Measurements from ENCODE around the gene IMPDH1. TPM values are rescaled to one million over a fixed set of nuclear protein-coding genes. Genes with fewer than 3 reads are reported as not detected.
"Not testable (repeated sequence)": the region's sequence is repeated elsewhere in the genome, so short reads cannot be mapped to it uniquely, and the experiment has no call there.

The IMPDH1 gene
- polyA plus RNA-seq (ENCODE audit: insufficient read length in 3 of 3), result 10 to 100 TPM; 26.1 to 27.3 (median 26.8) TPM

DNA sequence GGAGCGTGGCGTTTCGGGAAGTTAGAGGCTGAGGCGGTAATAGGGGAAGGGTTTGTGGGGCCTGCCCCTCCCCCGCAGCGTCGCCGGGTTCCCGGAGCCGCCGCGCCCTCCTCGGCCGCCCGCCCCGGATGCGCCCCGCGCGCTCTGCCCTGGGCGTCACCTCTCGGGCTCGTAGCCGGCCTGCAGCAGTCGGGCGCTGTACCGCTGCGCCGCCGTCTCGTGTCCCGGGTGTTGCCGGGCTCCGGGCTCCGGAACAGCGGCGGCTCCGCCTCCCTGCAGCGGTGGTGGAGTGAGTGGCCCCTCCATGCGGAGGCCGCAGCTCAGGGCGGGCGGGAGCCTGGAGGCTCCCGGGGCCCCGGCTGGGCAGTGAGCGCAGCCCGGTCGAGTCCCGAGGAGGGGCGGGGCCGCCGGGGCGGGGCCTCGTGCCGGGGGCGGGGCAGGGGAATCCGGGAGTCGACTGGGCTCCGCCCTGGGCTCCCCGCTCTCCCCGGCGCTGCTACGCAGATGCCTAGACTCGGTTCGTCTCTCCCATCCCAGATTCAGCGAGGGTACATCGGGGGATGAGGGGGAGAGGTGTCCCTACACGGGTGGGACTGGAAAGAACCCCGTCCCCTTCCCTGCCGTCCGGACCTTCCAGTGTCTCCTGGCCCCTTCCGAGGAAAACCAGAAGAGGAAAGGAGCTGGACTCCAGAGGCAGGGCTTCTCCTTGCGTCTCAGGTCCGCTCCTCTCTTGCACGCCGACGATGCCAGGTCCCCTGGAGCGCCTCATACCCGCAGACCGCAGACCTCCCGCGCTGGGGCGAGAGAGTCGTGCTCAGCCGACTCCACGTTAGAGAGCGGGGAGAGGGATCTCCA lies at the start of gene IMPDH1:
Gene IMPDH1, minus strand, starts transcription at position 387 of the 855 bp plus-strand sequence. Its CDS starts 81 bp downstream, at position 306.
- peak in 2 of 3 donors; percentile 60 to 66 for DNase-seq (ENCODE audit: low read depth in 3 of 3, low spot score in 2 of 3)

DNA sequence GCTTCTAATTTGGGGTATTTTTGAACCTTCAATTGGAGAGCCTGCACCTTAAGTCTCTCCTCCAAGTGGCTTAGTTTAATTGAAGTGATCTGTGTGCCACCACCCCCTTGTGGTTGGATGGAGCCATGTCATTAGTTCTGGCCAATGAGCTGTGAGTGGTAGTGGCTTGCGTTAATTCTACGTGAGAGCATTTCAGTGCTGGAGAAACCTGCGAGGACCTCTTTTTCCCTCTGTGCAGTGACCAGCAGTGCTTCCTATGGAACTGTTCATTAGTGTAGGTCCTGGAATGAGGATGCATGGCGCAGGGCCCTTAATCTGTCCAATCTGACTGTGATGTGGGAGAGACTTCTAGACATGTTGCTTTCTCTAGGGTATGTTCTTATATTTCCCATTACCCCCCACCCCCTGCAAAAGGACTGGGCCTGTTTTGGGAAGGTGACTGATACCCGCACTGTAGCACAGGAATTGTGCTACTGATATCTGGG lies 49.7 kb upstream of the IMPDH1 start:
- DNase-seq (ENCODE audit: low read depth in 3 of 3, low spot score in 2 of 3), result no peak

DNA sequence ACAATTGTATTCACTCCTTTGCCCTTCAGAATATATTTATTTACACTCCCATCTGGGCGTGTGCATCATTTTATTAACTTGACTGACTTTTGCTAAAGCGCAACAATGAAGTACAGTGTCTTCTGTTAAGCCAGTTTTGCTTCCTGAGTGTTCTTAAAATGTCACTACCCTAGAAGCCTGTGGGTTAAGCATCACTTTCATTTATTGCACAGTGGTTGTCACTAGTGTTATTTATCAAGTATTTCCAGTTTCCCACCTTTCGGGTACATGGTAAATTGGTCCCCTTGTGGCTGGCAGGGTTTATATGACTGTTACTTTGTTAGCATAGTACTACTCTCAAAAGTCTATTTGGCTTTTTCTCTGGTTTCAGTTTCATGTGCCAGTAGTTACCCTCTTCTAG lies 49.2 kb upstream of the IMPDH1 start:
- no peak for DNase-seq (ENCODE audit: low read depth in 3 of 3, low spot score in 2 of 3)

DNA sequence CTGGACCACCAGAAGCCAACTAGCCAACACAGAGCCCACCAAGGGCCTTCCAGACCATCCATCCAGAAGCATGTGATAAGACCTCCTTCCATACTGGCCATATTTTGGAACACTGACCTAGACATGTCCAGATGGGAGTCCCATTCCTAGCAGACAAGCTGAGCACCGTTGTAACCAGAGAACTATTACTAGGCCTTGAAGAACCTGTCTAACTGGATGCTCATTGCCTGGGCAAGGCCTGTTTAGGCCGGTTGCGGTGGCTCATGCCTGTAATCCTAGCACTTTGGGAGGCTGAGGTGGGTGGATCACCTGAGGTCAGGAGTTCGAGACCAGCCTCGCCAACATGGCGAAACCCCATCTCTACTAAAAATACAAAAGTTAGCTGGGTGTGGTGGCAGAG lies 47.6 kb upstream of the IMPDH1 start:
- not testable (repeated sequence) for DNase-seq (ENCODE audit: low read depth in 3 of 3, low spot score in 2 of 3)

DNA sequence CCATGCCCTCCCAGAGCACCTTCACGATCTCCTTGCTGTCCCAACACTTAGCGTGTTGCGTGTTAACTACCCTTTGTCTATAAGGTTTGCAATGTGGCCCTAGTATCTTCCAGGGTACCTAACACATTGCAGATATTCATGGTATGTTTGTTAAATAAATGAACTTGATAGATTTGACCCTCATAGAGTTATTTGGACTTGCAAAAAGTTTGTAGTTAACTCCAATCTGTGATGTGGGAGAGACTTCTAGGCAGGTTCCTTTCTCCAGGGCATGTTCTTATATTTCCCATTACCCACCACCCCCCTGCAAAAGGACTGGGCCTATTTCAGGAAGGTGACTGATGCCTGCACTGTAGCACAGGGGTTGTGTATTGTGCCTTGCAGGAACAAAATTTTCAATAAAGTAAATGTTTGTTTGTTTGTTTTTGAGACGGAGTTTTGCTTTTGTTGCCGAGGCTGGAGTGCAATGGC lies 46.5 kb upstream of the IMPDH1 start:
- no peak for DNase-seq (ENCODE audit: low read depth in 3 of 3, low spot score in 2 of 3)

DNA sequence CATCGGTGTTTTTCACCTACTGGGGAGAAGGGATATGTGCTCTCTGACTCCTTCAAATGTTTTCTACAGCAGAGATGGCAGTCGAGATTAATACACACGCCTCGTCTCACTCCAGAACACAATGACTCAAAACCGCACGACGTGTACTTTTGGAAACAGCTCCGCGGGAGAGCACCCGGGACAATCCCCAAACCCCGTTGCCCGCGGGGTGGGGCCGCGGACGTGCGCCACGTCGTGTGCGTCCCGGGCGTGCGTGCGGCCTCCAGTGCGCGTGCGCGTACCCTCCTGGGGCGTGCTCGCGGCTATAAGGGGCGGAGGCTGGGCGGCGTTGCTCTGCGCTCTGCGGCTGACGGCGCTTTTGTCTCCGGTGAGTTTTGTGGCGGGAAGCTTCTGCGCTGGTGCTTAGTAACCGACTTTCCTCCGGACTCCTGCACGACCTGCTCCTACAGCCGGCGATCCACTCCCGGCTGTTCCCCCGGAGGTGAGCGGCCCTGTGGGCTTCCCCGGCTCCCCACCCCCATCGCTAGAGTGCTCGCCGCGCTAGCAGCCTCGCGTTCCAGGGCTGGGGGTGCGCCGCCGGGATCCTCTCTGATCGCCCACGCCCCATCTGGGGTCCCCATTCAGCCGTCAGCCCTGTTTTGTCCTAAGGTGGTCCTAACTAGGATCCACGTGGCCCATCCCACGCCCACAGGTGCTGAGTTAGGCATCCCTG lies 45.9 kb upstream of the IMPDH1 start, which contains the start of gene HILPDA:
Gene HILPDA, plus strand, starts transcription at position 336 of the 712 bp plus-strand sequence. CDS start 1,391 bp downstream, outside the sequence.
- peak in 2 of 3 donors; percentile 74 to 77 for DNase-seq (ENCODE audit: low read depth in 3 of 3, low spot score in 2 of 3)

DNA sequence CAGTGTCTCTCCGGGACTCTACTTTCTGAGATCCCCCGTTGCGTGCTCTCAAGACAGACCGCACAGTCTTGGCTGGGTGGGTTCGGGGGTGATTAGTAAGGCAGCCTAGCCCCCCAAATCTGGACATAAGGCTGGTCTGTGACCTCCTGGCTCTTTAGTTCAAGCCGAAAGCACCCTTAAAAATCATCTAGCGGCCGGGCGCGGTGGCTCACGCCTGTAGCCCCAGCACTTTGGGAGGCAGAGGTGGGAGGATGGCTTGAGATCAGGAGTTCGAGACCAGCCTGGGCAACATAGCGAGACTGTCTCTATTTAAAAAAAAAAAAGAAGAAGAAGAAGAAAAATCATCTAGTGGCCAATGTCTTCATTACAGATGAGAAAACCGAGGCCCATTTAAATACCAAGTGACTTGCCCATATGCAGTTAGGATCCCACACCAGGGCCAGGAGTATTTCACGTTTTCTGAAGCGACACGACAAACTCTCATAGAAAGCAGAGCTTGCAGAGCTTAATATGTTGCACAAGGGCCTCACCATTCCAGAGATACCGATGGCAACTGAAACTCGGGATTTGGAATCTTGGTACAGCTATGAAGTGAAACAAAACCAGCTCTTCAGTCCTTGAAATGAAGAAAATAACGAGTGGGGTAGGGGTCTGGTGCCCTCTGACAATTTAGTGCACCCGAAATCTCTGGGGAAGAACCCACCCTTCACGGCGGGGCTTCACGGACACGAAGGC lies 45.2 kb upstream of the IMPDH1 start:
- no peak for DNase-seq (ENCODE audit: low read depth in 3 of 3, low spot score in 2 of 3)

DNA sequence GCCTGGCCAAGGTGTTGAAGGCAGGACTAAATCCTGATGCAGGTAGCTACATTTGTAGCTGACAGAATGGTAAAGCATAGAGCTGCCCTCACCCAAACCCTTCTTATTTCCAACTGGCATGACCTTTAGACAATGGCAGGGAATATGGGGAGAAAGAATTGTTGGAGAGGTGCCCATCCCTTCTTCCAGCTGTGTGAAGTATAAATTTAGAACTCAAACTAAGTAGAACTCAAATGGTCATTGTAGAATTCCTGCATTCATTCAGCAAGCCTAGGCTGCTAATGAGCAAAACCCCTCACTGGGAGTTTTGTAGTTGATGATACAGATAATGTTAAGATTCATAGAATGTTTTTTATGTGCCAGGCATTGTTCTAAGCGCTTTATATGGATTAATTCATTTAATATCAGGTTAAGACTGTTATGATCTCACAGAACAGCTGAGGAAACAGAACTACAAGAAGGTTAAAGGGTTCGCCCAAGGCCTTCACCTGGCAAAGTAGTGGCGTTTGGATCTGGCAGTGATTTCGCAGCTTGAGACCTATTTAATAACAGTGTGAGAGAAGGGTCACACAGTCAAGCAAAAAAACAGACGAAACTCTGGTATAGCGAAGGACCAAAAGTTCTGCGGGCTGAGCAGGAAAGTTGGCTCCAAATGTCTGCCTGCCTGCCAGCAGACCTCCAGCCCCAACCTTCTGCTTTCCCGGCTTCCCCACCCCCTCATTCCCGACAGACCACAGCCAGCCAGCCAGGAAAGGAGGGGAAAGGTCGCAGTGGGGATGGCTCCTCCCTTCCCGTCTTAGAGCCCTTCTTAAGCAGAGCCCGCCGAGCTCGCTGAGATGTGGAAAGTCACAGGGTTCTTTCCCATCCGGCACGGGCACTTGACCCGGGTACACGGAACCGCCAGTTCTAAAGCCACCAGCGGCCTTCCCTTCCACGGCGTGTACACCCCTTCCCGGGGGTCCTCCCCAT lies 44.3 kb upstream of the IMPDH1 start:
- DNase-seq (ENCODE audit: low read depth in 3 of 3, low spot score in 2 of 3), result peak in 2 of 3 donors; percentile 70 to 79

DNA sequence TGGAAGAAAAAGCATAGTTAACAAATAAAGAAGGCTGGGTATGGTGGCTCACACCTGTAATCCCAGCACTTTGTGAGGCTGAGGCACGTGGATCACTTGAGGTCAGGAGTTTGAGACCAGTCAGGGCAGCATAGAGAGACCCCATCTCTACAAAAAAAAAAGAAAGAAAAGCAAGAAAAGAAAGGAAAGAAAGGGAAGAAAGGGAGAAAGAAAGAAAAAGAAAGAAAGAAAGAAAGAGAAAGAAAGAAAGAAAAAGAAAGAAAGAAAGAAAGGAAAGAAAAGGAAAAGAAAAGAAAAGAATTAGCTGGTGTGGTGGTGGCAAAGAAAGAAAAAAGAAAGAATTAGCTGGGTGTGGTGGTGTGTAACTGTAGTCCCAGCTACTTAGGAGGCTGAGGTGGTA lies 42.8 kb upstream of the IMPDH1 start:
- no peak for DNase-seq (ENCODE audit: low read depth in 3 of 3, low spot score in 2 of 3)

DNA sequence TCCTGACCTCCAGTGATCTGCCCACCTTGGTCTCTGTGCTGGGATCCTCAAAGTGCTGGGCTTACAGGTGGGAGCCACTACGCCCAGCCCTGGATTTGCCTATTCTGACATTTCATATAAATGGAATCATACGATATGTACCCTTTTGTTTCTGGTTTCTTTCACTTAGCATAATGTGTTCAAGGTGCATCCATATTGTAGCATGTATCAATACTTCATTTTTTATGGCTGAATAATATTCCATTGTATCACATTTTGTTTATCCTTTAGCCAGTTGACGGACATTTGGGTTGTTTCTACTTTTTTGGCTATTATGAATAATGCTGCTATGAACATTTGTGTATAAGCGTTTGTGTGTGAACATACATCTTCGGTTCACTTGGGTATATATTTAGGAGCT lies 41.1 kb upstream of the IMPDH1 start:
- no peak for DNase-seq (ENCODE audit: low read depth in 3 of 3, low spot score in 2 of 3)

DNA sequence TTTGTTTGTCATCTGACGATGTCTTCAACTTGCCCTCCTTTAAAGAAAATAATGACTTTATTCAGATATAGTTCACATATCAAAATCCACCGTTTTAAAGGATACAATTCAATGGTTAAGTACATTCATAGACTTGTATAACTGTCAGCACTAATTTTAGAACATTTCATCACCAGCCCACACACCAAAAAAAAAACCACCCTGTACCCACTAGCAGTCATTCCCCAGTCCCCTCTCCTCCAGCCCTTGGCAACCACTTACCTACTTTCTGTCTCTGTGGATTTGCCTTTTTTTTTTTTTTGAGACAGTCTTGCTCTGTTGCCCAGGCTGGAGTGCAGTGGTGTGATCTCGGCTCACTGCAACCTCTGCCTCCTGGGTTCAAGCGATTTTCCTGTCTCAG lies 40.6 kb upstream of the IMPDH1 start:
- no peak for DNase-seq (ENCODE audit: low read depth in 3 of 3, low spot score in 2 of 3)

DNA sequence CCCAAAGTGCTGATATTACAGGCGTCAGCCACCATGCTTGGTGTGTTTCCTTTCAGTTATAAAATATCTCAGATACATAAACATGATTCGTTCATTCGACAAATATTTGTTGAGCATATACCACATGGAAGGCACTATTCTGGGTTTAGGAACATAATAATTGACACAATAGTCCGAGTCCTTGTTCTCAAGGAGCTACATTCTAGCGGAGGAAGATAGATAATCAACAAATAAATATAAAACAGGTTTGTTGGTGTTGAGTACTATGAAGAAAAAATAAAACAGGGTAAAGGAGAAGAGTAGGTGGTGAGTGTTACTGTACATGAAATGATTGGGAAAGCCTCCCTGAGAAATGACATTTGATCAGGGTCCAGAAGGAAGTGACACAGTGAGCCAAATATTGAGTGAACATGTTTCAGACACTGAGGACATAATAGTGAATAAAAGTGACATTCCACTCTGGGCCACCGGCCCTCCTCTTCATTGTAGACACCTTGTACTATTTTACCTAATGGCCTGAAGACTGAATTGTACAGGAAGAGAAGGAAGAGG lies 39.0 kb upstream of the IMPDH1 start:
- no peak for DNase-seq (ENCODE audit: low read depth in 3 of 3, low spot score in 2 of 3)

DNA sequence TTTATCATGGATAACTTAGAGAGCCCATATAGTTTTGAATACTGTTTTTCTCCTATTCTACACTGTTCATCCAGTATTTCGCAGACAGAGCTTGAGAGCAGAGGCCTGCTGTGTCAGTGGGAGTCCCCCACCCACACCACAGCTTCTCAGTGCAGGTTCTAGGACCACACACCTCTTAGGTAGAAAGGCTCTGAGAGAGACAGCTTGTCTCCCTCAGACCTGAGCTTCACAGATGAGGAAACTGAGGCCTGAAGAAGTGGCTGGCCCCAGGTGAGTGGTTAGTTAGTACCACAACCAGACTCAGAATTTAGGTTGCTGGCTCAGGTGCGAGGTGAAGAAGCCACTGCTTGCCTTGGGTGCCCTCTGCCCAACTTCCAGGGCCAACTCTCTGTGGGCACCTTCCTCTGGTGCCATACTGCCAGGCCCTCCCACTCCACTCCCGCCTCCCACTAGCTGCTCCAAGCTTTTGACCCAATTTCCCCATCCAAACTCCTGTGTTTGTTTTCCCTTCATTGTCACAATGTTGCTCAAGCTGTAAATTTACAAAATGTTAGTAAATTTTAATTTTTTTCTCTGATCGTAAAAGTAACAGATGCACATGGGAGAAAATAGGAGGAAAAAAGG lies 38.3 kb upstream of the IMPDH1 start:
- no peak for DNase-seq (ENCODE audit: low read depth in 3 of 3, low spot score in 2 of 3)

DNA sequence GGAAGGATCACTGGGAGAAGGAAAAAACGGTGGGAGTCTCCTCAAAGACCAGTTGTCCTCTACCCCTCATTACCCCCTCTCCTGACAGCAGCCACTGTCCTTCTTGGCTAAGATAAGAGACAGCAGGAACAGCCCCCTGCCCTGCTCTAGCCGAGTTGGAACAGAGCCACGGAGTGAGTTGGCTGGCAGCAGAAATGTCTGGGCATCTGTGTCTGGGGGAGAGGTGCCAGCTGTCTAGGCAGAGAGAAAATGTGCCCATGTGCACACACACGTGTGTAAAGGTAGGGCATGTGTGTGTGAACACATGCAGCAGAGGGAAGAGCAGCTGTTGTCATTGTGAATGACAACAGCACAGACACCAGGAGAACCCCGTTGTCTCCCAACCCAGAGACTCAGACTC lies 36.5 kb upstream of the IMPDH1 start:
- no peak for DNase-seq (ENCODE audit: low read depth in 3 of 3, low spot score in 2 of 3)

DNA sequence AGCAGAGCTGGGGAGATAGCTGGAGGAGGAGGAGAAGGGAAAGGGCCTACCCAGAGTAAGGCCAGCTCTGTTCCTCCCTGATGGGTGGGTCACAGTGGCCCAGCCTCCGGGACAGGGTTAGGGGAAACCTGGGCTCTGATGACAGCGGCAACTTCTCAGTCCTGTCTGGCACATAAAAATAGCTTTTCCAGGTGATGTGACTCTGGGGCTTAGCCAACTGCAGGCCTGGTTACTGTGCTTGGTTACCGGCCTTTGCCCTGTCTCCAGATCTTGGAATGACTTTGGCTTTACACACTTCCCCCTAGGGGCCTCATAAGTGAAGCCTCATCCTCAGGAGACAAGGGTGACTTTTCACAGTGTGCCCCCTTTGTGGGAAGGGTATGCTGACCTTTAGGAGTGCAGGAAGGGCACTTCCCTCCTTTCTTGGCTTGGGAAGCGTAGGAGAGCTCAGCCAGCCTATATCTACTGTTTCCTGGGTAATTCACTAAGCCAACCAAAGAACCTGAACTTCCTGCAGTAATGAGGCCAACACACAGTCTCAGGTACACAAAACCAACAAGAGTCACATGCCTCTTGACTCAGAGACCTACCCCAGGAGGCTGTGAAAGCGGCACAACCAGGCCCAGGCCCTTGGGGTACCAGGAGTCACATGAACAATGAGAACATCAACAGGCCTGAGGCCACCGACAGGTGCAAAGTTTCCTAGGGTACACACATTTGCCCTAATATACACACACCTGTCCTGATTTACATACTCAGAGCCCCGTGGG lies 34.2 kb upstream of the IMPDH1 start:
- no peak for DNase-seq (ENCODE audit: low read depth in 3 of 3, low spot score in 2 of 3)

DNA sequence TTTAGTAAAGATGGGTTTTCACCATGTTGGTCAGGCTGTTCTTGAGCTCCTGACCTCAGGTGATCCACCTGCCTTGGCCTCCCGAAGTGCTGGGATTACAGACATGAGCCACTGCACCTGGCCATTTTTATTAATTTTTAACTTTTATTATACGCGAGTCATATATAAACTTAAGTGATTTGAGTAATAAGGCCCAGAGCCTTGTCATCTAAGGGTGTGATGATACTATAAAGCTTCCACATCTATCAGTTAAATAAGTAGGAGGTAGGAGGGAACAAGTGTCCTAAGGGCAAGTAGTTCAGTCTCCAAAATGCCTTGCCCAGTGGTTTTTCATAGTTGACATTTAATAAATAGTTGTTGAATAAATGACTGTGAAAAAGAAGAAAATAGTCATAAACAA lies 32.6 kb upstream of the IMPDH1 start:
- no peak for DNase-seq (ENCODE audit: low read depth in 3 of 3, low spot score in 2 of 3)

DNA sequence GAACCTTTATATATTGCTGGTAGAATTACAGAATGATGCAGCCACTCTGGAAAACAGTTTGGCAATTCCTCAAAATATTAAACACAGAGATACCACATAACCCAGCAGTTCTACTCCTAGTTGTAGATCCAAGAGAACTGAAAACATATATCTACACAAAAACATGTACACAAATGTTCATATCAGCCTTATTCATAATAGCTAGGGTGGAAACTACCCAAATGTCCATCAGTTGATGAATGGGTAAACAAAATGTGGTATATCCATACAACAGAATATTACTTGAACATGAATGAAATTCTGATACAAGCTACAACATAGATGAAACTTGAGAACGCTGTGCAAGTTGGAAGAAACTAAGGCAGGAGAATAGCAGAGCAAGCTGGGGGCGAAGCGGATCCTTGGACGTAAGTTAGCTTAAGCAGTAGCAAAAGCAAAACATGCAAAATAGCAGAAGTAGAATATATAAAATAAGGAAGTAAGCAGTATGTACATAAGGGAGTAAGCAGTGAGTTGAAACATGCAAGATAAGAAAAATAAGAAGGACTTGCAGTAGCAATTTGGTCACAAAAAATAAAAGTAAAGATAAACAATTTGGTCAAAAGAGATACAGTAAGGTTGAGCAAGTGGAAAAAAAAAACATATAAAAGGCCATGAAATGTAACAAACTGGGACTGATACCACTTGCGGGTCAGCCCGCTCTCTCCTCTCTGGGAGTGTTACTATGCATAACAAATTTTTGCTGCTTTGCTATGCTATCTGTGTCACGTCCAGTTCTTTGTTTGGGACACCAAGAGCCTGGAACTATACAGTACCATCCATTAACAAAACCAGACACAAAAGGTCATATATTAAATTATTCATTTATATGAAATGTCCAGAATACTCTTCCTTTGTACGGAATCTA lies 27.9 kb upstream of the IMPDH1 start:
- DNase-seq (ENCODE audit: low read depth in 3 of 3, low spot score in 2 of 3), result no peak
